CD14-positive monocyte (primary cell): ENCODE data around the gene RAD54L. TPM values are rescaled to one million over a fixed set of nuclear protein-coding genes. Genes with fewer than 3 reads are reported as not detected.
A peak's percentile ranks its signal among the peaks of the same experiment; 100 is the strongest.
"Not testable (repeated sequence)": the region's sequence is repeated elsewhere in the genome, so short reads cannot be mapped to it uniquely, and the experiment has no call there.

ENCODE experiments used
- DNase-seq, 3 donors: peaks; one replicate each; pipeline ENCODE4 v3.0.0-alpha.2; 2011 to 2022
- H2AFZ ChIP-seq: 2 replicates; pipeline ENCODE4 v1.6.0; 2012; ENCODE audit warnings: mild to moderate bottlenecking, low read depth, low read length, inconsistent platforms; ENCODE audit not compliant: insufficient read depth, poor library complexity, severe bottlenecking
- H3K27ac ChIP-seq, 2 donors: 1 replicate in 1 of 2; 2 replicates in 1 of 2; pipeline ENCODE4 v1.5.1; 2012 to 2013; ENCODE audit warnings: low read length in 2 of 2, control low read depth in 1 of 2, inconsistent platforms in 1 of 2, low read depth in 1 of 2, mild to moderate bottlenecking in 1 of 2
- H3K27me3 ChIP-seq, 2 donors: one replicate each; pipeline versions ENCODE4 v1.6.0 to v1.6.1; 2011 to 2013; ENCODE audit warnings: low read length in 2 of 2; ENCODE audit not compliant: control insufficient read depth in 2 of 2, insufficient read depth in 2 of 2
- H3K36me3 ChIP-seq, 2 donors: replicated peaks in 1 of 2; 1 replicate in 1 of 2; 2 replicates in 1 of 2; pipeline versions ENCODE4 v1.5.1 to v1.6.1; 2012 to 2013; ENCODE audit warnings: low read length in 2 of 2, control low read depth in 1 of 2, inconsistent platforms in 1 of 2, mild to moderate bottlenecking in 1 of 2; ENCODE audit not compliant: insufficient read depth in 2 of 2, control insufficient read depth in 1 of 2
- H3K4me1 ChIP-seq, 2 donors: 1 replicate in 1 of 2; 2 replicates in 1 of 2; pipeline versions ENCODE4 v1.5.1 to v1.6.1; 2012 to 2013; ENCODE audit warnings: low read length in 2 of 2, control low read depth in 1 of 2, inconsistent platforms in 1 of 2, mild to moderate bottlenecking in 1 of 2, moderate library complexity in 1 of 2; ENCODE audit not compliant: insufficient read depth in 2 of 2, control insufficient read depth in 1 of 2
- H3K4me2 ChIP-seq: replicated peaks from 2 replicates; pipeline ENCODE3; 2012; ENCODE audit warnings: low read length, moderate library complexity, mild to moderate bottlenecking; ENCODE audit not compliant: poor library complexity, severe bottlenecking; ENCODE audit errors: extremely low read depth
- H3K4me3 ChIP-seq, 3 experiments: fragments of 200-600 bp in 1 of 3; sonication (generic) in 1 of 3; replicated peaks in 1 of 3; 1 replicate in 2 of 3; 2 replicates in 1 of 3; pipeline ENCODE4 v1.5.1; 2011 to 2013; ENCODE audit warnings: low read length in 3 of 3, mild to moderate bottlenecking in 3 of 3, control low read depth in 2 of 3, low read depth in 2 of 3, inconsistent platforms in 1 of 3, moderate library complexity in 1 of 3
- H3K79me2 ChIP-seq: 2 replicates; pipeline ENCODE4 v1.6.0; 2012; ENCODE audit warnings: mild to moderate bottlenecking, control low read depth, inconsistent platforms, low read length, moderate library complexity; ENCODE audit not compliant: insufficient read depth
- H3K9ac ChIP-seq: 2 replicates; pipeline ENCODE4 v1.6.0; 2017; ENCODE audit warnings: low read length, mild to moderate bottlenecking; ENCODE audit not compliant: insufficient read depth, poor library complexity, severe bottlenecking
- H3K9me3 ChIP-seq, 2 donors: replicated peaks in 1 of 2; 1 replicate in 1 of 2; 2 replicates in 1 of 2; pipeline versions ENCODE4 v1.5.1 to v1.6.1; 2012 to 2013; ENCODE audit warnings: low read length in 2 of 2, control low read depth in 1 of 2; ENCODE audit not compliant: control insufficient read depth in 1 of 2, insufficient read depth in 1 of 2
- H4K20me1 ChIP-seq: 2 replicates; pipeline ENCODE4 v1.6.0; 2012; ENCODE audit warnings: mild to moderate bottlenecking, low read length, control low read depth, moderate library complexity; ENCODE audit not compliant: insufficient read depth
- H3K27ac Mint-ChIP-seq, 7 donors: one replicate each; pipeline ENCODE4 v1.8.0; 2020; ENCODE audit warnings: mild to moderate bottlenecking in 7 of 7, mixed read lengths in 7 of 7, moderate library complexity in 6 of 7, inconsistent platforms in 2 of 7
- H3K27me3 Mint-ChIP-seq, 3 donors: one replicate each; pipeline ENCODE4 v1.8.0; 2021 to 2022; ENCODE audit warnings: low read depth in 3 of 3, mild to moderate bottlenecking in 3 of 3, mixed read lengths in 3 of 3, moderate library complexity in 3 of 3, inconsistent platforms in 1 of 3
- H3K36me3 Mint-ChIP-seq, 2 donors: one replicate each; pipeline ENCODE4 v1.8.0; 2020; ENCODE audit warnings: mixed read lengths in 2 of 2, inconsistent platforms in 1 of 2, mild to moderate bottlenecking in 1 of 2
- H3K4me1 Mint-ChIP-seq: one replicate; pipeline ENCODE4 v1.8.0; 2020; ENCODE audit warnings: mild to moderate bottlenecking, mixed read lengths
- H3K4me3 Mint-ChIP-seq, 2 donors: one replicate each; pipeline ENCODE4 v1.8.0; 2020; ENCODE audit warnings: mild to moderate bottlenecking in 2 of 2, mixed read lengths in 2 of 2, moderate library complexity in 1 of 2
- H3K9me3 Mint-ChIP-seq, 7 donors: one replicate each; pipeline ENCODE4 v1.8.0; 2020 to 2022; ENCODE audit warnings: mixed read lengths in 7 of 7, mild to moderate bottlenecking in 6 of 7, moderate library complexity in 6 of 7, inconsistent platforms in 2 of 7
- WGBS: methylation state at CpG from one replicate; pipeline ENCODE4 v1.1.5; 2013; ENCODE audit warnings: missing lambda C conversion rate; ENCODE audit not compliant: insufficient coverage; 5-methylcytosine and 5-hydroxymethylcytosine counted together
- intact Hi-C, 2 donors: fragments of 100-400 bp; cut with micrococcal nuclease; formaldehyde crosslinking; loops; one replicate each; pipeline versions ENCODE4 v1.15.0 to v1.15.1; 2023
- polyA plus RNA-seq, 3 donors: library from polyadenylated mRNA; depleted of rRNA in 1 of 3; unstranded in 2 of 3; stranded (reverse) in 1 of 3; fragments of 300-500 nt in 2 of 3; fragments of >200 nt in 1 of 3; fragmentation: Illumina TruSeq in 2 of 3; gene quantifications; 1 replicate in 2 of 3; 2 replicates in 1 of 3; pipeline ENCODE4 v1.2.3, GENCODE V29; 2012 to 2021
- TF ChIP-seq, protein P1 (sequence below): fragments of 200-600 bp; IDR thresholded peaks from one replicate; pipeline ENCODE4 v1.8.0; 2022; ENCODE audit warnings: antibody characterized with exemption, mild to moderate bottlenecking

Gene RAD54L
- polyA plus RNA-seq, 3 donors = 0.13 TPM; not detected in 2

DNA sequence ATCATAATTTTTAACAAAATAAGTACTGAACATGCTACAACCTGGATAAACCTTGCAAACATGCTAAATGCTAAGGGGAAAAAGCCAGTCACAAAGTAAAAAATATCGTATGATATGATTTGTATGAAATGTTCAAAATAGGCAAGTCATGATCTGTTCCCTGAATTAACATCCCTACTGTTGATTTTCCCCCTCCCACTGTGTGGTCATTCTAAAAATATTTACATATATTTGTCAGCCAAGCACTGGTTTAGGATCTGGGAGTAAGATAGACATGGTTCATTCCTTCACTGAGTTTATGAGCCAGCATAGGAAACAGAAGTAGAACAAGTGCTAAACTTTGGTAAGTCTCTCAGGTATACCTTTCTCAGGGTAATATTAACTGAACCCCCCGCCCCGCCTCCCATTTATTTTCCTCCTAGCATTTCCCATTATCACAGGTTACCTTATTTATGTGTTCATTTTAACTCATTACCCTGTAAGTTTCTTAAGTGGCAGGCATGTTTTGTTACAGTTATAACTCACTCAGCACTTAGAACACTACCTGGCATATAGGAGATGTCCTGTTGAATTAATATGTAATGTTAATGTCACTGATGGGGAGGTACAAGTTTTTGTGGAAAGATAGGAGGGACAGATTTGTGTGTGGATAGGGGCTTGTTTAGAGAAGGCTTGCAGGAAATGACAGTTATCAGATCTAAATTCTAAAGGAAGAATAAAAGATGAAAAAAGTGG, 68.3 kb downstream of the RAD54L start:
- peaks cover 59 to 67% of the 10 kb centered on the region in 2 donors for H3K36me3 ChIP-seq
- H3K4me3 ChIP-seq = no peak overlapping the region
- Mint-ChIP-seq H3K27me3 (peaks cover 0 to 2% (median 0%) of the 10 kb centered on the region in 3 donors), H3K4me1 (no peaks in the 10 kb centered on the region), H3K36me3 (peaks cover 47 to 72% of the 10 kb centered on the region in 2 donors), H3K4me3 (no peak overlapping the region), H3K27ac (peak overlapping the region in 2 of 7 donors; percentile 9 to 33), H3K9me3 (no peaks in the 10 kb centered on the region)
- DNase-seq = no peak
- no peak overlapping the region for H3K4me2 ChIP-seq
- no CpG with 5 or more reads among the region's 3 CpGs for WGBS
- intact Hi-C loops = no loop called here
- no peaks in the 10 kb centered on the region for H3K9me3 ChIP-seq
- H3K27ac ChIP-seq = peak overlapping the region in 1 of 2 donors; percentile 8
- no peaks in the 10 kb centered on the region for H3K27me3 ChIP-seq
- H4K20me1 ChIP-seq = no peaks in the 10 kb centered on the region
- H3K4me1 ChIP-seq = no peaks in the 10 kb centered on the region
- H3K79me2 ChIP-seq = no peaks in the 10 kb centered on the region
- no peak overlapping the region for H3K9ac ChIP-seq
- H2AFZ ChIP-seq = no peak overlapping the region
- TF ChIP-seq, protein P1, sequence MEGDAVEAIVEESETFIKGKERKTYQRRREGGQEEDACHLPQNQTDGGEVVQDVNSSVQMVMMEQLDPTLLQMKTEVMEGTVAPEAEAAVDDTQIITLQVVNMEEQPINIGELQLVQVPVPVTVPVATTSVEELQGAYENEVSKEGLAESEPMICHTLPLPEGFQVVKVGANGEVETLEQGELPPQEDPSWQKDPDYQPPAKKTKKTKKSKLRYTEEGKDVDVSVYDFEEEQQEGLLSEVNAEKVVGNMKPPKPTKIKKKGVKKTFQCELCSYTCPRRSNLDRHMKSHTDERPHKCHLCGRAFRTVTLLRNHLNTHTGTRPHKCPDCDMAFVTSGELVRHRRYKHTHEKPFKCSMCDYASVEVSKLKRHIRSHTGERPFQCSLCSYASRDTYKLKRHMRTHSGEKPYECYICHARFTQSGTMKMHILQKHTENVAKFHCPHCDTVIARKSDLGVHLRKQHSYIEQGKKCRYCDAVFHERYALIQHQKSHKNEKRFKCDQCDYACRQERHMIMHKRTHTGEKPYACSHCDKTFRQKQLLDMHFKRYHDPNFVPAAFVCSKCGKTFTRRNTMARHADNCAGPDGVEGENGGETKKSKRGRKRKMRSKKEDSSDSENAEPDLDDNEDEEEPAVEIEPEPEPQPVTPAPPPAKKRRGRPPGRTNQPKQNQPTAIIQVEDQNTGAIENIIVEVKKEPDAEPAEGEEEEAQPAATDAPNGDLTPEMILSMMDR = no peak

DNA sequence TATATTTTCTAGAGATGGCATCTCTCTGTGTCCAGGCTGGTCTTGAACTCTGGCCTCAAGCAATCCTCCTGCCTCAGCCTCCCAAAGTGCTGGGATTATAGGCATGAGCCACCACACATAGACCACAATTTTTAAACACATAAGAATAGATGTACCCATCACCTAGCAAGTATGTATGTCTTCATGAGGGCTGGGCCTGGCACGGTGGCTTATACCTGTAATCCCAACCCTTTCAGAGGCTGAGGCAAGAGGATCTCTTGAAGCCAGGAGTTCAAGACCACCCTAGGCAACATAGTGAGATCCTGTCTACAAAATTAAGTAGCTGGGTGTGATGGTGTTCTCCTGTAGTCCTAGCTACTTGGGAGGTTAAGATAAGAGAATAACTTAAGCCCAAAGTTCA, 69.8 kb downstream of the RAD54L start:
- TF ChIP-seq, protein P1 = no peak
- Mint-ChIP-seq H3K4me3 (no peak overlapping the region), H3K36me3 (peaks cover 37 to 59% of the 10 kb centered on the region in 2 donors), H3K27me3 (peaks cover 0 to 2% (median 0%) of the 10 kb centered on the region in 3 donors), H3K4me1 (no peaks in the 10 kb centered on the region), H3K27ac (no peak overlapping the region), H3K9me3 (no peaks in the 10 kb centered on the region)
- H3K4me2 ChIP-seq = no peak overlapping the region
- H3K9ac ChIP-seq = no peak overlapping the region
- no peaks in the 10 kb centered on the region for H4K20me1 ChIP-seq
- intact Hi-C loops = no loop called here
- no peaks in the 10 kb centered on the region for H3K9me3 ChIP-seq
- no peaks in the 10 kb centered on the region for H3K4me1 ChIP-seq
- H3K27ac ChIP-seq = no peak overlapping the region
- H2AFZ ChIP-seq = no peak overlapping the region
- no peak overlapping the region for H3K4me3 ChIP-seq
- H3K27me3 ChIP-seq = no peaks in the 10 kb centered on the region
- no peak for DNase-seq
- no CpG with 5 or more reads among the region's 1 CpG for WGBS
- H3K36me3 ChIP-seq = peaks cover 45 to 52% of the 10 kb centered on the region in 2 donors
- no peaks in the 10 kb centered on the region for H3K79me2 ChIP-seq

DNA sequence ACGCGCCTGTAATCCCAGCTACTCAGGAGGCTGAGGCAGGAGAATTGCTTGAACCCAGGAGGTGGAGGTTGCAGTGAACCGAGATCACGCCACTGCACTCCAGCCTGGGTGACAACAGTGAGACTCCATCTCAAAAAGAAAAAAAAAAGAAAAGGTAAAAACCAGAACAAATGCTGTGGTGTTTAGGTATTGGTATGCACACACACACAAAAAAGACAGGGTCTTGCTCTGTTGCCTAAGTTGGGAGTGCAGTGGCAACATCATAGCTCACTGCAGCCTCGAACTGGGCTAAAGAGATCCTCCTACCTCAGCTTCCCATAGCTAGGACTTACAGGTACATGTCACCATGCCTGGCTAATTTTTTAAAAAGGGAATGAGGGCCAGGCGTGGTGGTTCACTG, 71.7 kb downstream of the RAD54L start:
- H3K4me3 ChIP-seq, H4K20me1 ChIP-seq, H3K4me1 ChIP-seq, H3K27me3 Mint-ChIP-seq, H3K27ac ChIP-seq, intact Hi-C loops, H3K4me3 Mint-ChIP-seq, H3K9me3 ChIP-seq, DNase-seq, H3K27ac Mint-ChIP-seq, H3K4me1 Mint-ChIP-seq, H3K9ac ChIP-seq, H3K9me3 Mint-ChIP-seq, H3K4me2 ChIP-seq, H2AFZ ChIP-seq, H3K79me2 ChIP-seq, H3K27me3 ChIP-seq: not testable (repeated sequence)
- peaks cover 27 to 33% of the 10 kb centered on the region in 2 donors for H3K36me3 ChIP-seq
- peaks cover 25 to 41% of the 10 kb centered on the region in 2 donors for H3K36me3 Mint-ChIP-seq
- WGBS = 98% methylated on average over 3 of the region's 6 CpGs
